SK-N-SH (cell line): ENCODE measurements around the gene RPL18. TPM values are rescaled to one million over a fixed set of nuclear protein-coding genes. Genes with fewer than 3 reads are reported as not detected.

Experiments used
- CTCF ChIA-PET: fragments of 300-600, 350-600 bp; formaldehyde crosslinking; extraction: SDS; loops from one replicate; lab custom pipeline; 2021; lab: Yijun Ruan, JAX
- POLR2A ChIA-PET: fragments of 350-600 bp; sonication (Branson Sonifier 250); formaldehyde crosslinking; extraction: SDS; loops from one replicate; lab custom pipeline; 2020; ENCODE audit warnings: antibody characterized with exemption, inconsistent platforms; lab: Yijun Ruan, JAX
- DNase-seq: peaks from one replicate; pipeline ENCODE4 v3.0.0; 2012
- H2AFZ ChIP-seq: fragments of 200-600 bp; sonication (generic); 2 replicates; pipeline ENCODE4 v1.8.1; 2016; ENCODE audit warnings: antibody characterized with exemption, mild to moderate bottlenecking, low read depth
- H3F3A ChIP-seq: fragments of 200-600 bp; sonication (generic); replicated peaks from 2 replicates; pipeline ENCODE3; 2016; ENCODE audit warnings: antibody characterized with exemption, mild to moderate bottlenecking; ENCODE audit not compliant: insufficient read depth
- H3K27ac ChIP-seq, 2 experiments: fragments of 200-500 bp in 1 of 2; fragments of 200-600 bp in 1 of 2; sonication (Bioruptor generic) in 1 of 2; sonication (generic), shearing (Covaris generic) in 1 of 2; 2 replicates each; pipeline versions ENCODE4 v1.5.1 to v1.6.1; 2014 to 2016; ENCODE audit warnings: low read depth in 2 of 2, inconsistent platforms in 1 of 2, low read length in 1 of 2, mild to moderate bottlenecking in 1 of 2, mixed read lengths in 1 of 2
- H3K27me3 ChIP-seq: fragments of 200-600 bp; sonication (generic), shearing (Covaris generic); 2 replicates; pipeline ENCODE4 v1.6.1; 2016; ENCODE audit warnings: mixed run types; ENCODE audit not compliant: insufficient read depth
- H3K36me3 ChIP-seq, 2 experiments: fragments of 200-500 bp in 1 of 2; fragments of 200-600 bp in 1 of 2; sonication (Bioruptor generic) in 1 of 2; sonication (generic) in 1 of 2; replicated peaks in 1 of 2; 2 replicates each; pipeline versions ENCODE3 to v1.5.1; 2014 to 2016; ENCODE audit warnings: low read length in 1 of 2, mild to moderate bottlenecking in 1 of 2; ENCODE audit not compliant: insufficient read depth in 2 of 2, control insufficient read depth in 1 of 2
- H3K4me1 ChIP-seq, 2 experiments: fragments of 200-500 bp in 1 of 2; fragments of 200-600 bp in 1 of 2; sonication (Bioruptor generic) in 1 of 2; sonication (generic), shearing (Covaris generic) in 1 of 2; 2 replicates each; pipeline versions ENCODE4 v1.5.1 to v1.6.1; 2014 to 2016; ENCODE audit warnings: low read depth in 1 of 2, low read length in 1 of 2, mixed run types in 1 of 2; ENCODE audit not compliant: insufficient read depth in 2 of 2, control insufficient read depth in 1 of 2
- H3K4me2 ChIP-seq: fragments of 200-600 bp; sonication (generic), shearing (Covaris generic); 2 replicates; pipeline ENCODE4 v1.6.1; 2017; ENCODE audit warnings: mixed run types
- H3K4me3 ChIP-seq, 2 experiments: fragments of 200-500 bp in 1 of 2; fragments of 200-600 bp in 1 of 2; sonication (Bioruptor generic) in 1 of 2; sonication (generic), shearing (Covaris generic) in 1 of 2; 2 replicates each; pipeline versions ENCODE4 v1.5.1 to v1.8.1; 2014 to 2016; ENCODE audit warnings: low read depth in 2 of 2, inconsistent platforms in 1 of 2, low read length in 1 of 2, mild to moderate bottlenecking in 1 of 2, mixed read lengths in 1 of 2, moderate library complexity in 1 of 2
- H3K79me2 ChIP-seq: fragments of 200-600 bp; sonication (generic); 2 replicates; pipeline ENCODE4 v1.8.1; 2017; ENCODE audit warnings: mild to moderate bottlenecking; ENCODE audit not compliant: insufficient read depth
- H3K9ac ChIP-seq: fragments of 200-600 bp; sonication (generic); 2 replicates; pipeline ENCODE4 v1.6.1; 2017; ENCODE audit warnings: mixed run types
- H3K9me2 ChIP-seq: fragments of 200-600 bp; sonication (generic); 2 replicates; pipeline ENCODE4 v1.6.1; 2017; ENCODE audit warnings: mixed run types
- H3K9me3 ChIP-seq: fragments of 200-600 bp; sonication (generic); 2 replicates; pipeline ENCODE4 v1.6.1; 2017; ENCODE audit warnings: mixed run types, mild to moderate bottlenecking, moderate library complexity
- H4K20me1 ChIP-seq: fragments of 200-600 bp; sonication (generic); 2 replicates; pipeline ENCODE4 v1.6.1; 2017; ENCODE audit warnings: mild to moderate bottlenecking, mixed run types; ENCODE audit not compliant: insufficient read depth
- CTCF ChIP-seq: fragments of 200-600 bp; sonication (generic); IDR thresholded peaks from 2 replicates; pipeline ENCODE4 v1.6.1; 2017; ENCODE audit warnings: antibody characterized with exemption, mild to moderate bottlenecking, moderate library complexity
- EP300 ChIP-seq, 2 experiments: IDR thresholded peaks; 2 replicates each; pipeline versions ENCODE4 v1.4.0 to v1.6.1; 2012; ENCODE audit warnings: borderline replicate concordance in 1 of 2, low read depth in 1 of 2, low read length in 1 of 2
- EZH2phosphoT487 ChIP-seq: fragments of 200-600 bp; sonication (generic); IDR thresholded peaks from 2 replicates; pipeline ENCODE4 v1.6.1; 2017; ENCODE audit warnings: low read depth, mixed run types, mild to moderate bottlenecking, antibody characterized with exemption, moderate library complexity, borderline replicate concordance
- FOXM1 ChIP-seq: IDR thresholded peaks from 2 replicates; pipeline ENCODE4 v1.4.0; 2012; ENCODE audit warnings: low read depth, mild to moderate bottlenecking
- MEF2A ChIP-seq: IDR thresholded peaks from 2 replicates; pipeline ENCODE4 v1.4.0; 2012; ENCODE audit warnings: low read depth, borderline replicate concordance
- MXI1 ChIP-seq: IDR thresholded peaks from 2 replicates; pipeline ENCODE4 v1.6.1; 2012; ENCODE audit warnings: mild to moderate bottlenecking, low read depth, low read length, improper control_type of control experiment
- PBX3 ChIP-seq: IDR thresholded peaks from 2 replicates; pipeline ENCODE4; 2012
- RAD21 ChIP-seq: IDR thresholded peaks from 2 replicates; pipeline ENCODE4 v1.6.1; 2012; ENCODE audit warnings: mild to moderate bottlenecking, low read length
- SIN3A ChIP-seq: IDR thresholded peaks from 2 replicates; pipeline ENCODE4 v1.6.1; 2012; ENCODE audit warnings: low read depth, mild to moderate bottlenecking, low read length, moderate library complexity, borderline replicate concordance
- YY1 ChIP-seq: IDR thresholded peaks from 2 replicates; pipeline ENCODE4 v1.4.0; 2012; ENCODE audit warnings: low read depth, mild to moderate bottlenecking
- WGBS: methylation state at CpG from one replicate; pipeline ENCODE4 v1.1.6; 2017; ENCODE audit warnings: low lambda C conversion rate; 5-methylcytosine and 5-hydroxymethylcytosine counted together
- polyA plus RNA-seq, 3 experiments: library from polyadenylated mRNA; depleted of rRNA; stranded (reverse); fragments of >200 nt; gene quantifications; 2 replicates each; pipeline ENCODE4 v1.2.3, GENCODE V29; 2012
- TF ChIP-seq, protein P1 (sequence below): IDR thresholded peaks from 2 replicates; pipeline ENCODE4 v1.6.1; 2012; ENCODE audit warnings: mild to moderate bottlenecking, low read depth, low read length, moderate library complexity

Gene RPL18
- polyA plus RNA-seq, 1 of the 3 experiments (the other 2 are of a cell fraction): 2,225 TPM

DNA sequence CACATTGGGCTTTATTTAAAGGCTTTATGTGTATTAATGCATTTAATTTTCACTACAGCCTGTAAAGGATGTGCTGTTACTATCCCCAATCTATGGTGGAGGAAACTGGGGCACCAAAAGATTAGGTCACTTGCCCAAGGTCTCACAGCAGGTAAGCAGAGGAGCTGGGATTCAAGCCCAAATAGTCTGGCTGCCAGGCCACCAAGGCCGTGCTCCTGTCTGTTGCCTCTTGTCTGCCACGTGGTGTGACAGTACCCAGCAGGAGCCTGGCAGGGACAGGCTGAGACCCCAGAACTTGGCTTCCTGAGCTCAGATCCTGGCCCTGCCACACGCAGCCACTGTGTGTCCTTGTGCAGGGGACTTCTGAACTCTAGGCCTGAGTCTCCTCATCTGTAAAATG, 49.4 kb upstream of the RPL18 start:
- Histone ChIP-seq H2AFZ (no peak overlapping the region), H3K4me3 (no peak overlapping the region), H3K9me2 (no peaks in the 10 kb centered on the region), H3K27ac (no peak overlapping the region), H3K27me3 (no peaks in the 10 kb centered on the region), H3K4me2 (no peak overlapping the region), H3K9ac (no peak overlapping the region), H3K4me1 (no peaks in the 10 kb centered on the region), H3K9me3 (no peaks in the 10 kb centered on the region), H4K20me1 (no peaks in the 10 kb centered on the region), H3F3A (no peaks in the 10 kb centered on the region), H3K79me2 (no peaks in the 10 kb centered on the region), H3K36me3 (no peaks in the 10 kb centered on the region)
- CTCF ChIA-PET: interaction anchor here (1.1 kb wide), 1 partner anchor 22 kb away, joined by 3 read pairs; no protein-coding TSS in a partner anchor
- TF ChIP-seq PBX3 (no peak), RAD21 (no peak), MXI1 (no peak), EZH2phosphoT487 (no peak), YY1 (no peak), MEF2A (no peak), EP300 (IDR thresholded peaks at IDR 0.05; ENCODE audit: borderline replicate concordance in 1 of 2, low read depth in 1 of 2, low read length in 1 of 2) (no peak), FOXM1 (no peak), SIN3A (no peak), CTCF (no peak)
- TF ChIP-seq, protein P1, sequence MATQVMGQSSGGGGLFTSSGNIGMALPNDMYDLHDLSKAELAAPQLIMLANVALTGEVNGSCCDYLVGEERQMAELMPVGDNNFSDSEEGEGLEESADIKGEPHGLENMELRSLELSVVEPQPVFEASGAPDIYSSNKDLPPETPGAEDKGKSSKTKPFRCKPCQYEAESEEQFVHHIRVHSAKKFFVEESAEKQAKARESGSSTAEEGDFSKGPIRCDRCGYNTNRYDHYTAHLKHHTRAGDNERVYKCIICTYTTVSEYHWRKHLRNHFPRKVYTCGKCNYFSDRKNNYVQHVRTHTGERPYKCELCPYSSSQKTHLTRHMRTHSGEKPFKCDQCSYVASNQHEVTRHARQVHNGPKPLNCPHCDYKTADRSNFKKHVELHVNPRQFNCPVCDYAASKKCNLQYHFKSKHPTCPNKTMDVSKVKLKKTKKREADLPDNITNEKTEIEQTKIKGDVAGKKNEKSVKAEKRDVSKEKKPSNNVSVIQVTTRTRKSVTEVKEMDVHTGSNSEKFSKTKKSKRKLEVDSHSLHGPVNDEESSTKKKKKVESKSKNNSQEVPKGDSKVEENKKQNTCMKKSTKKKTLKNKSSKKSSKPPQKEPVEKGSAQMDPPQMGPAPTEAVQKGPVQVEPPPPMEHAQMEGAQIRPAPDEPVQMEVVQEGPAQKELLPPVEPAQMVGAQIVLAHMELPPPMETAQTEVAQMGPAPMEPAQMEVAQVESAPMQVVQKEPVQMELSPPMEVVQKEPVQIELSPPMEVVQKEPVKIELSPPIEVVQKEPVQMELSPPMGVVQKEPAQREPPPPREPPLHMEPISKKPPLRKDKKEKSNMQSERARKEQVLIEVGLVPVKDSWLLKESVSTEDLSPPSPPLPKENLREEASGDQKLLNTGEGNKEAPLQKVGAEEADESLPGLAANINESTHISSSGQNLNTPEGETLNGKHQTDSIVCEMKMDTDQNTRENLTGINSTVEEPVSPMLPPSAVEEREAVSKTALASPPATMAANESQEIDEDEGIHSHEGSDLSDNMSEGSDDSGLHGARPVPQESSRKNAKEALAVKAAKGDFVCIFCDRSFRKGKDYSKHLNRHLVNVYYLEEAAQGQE: no peak
- POLR2A ChIA-PET: interaction anchor here (0.9 kb wide), 1 partner anchor 14 kb away, joined by 3 read pairs; no protein-coding TSS in a partner anchor
- no peak for DNase-seq
- WGBS: 29% methylated on average over 1 of the region's 3 CpGs
